Stimulated activated CD8-positive, alpha-beta memory T cell treated with anti-CD3 and anti-CD28 coated beads, Interleukin-15, amount 100 ng/mL, for 24 hours (primary cell): Measurements from ENCODE around the gene PF4V1.
"Not testable (repeated sequence)": the region's sequence is repeated elsewhere in the genome, so short reads cannot be mapped to it uniquely, and the experiment has no call there.

ENCODE experiments used
- DNase-seq: peaks from one replicate; pipeline ENCODE4 v3.0.0-alpha.2; 2020; ENCODE audit warnings: low read depth

The PF4V1 gene

DNA sequence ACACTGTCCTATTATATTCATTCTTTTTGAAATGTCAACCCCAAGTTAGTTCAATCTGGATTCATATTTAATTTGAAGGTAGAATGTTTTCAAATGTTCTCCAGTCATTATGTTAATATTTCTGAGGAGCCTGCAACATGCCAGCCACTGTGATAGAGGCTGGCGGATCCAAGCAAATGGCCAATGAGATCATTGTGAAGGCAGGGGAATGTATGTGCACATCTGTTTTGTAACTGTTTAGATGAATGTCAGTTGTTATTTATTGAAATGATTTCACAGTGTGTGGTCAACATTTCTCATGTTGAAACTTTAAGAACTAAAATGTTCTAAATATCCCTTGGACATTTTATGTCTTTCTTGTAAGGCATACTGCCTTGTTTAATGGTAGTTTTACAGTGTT is 17.7 kb downstream of the PF4V1 start:
- no peak for DNase-seq

DNA sequence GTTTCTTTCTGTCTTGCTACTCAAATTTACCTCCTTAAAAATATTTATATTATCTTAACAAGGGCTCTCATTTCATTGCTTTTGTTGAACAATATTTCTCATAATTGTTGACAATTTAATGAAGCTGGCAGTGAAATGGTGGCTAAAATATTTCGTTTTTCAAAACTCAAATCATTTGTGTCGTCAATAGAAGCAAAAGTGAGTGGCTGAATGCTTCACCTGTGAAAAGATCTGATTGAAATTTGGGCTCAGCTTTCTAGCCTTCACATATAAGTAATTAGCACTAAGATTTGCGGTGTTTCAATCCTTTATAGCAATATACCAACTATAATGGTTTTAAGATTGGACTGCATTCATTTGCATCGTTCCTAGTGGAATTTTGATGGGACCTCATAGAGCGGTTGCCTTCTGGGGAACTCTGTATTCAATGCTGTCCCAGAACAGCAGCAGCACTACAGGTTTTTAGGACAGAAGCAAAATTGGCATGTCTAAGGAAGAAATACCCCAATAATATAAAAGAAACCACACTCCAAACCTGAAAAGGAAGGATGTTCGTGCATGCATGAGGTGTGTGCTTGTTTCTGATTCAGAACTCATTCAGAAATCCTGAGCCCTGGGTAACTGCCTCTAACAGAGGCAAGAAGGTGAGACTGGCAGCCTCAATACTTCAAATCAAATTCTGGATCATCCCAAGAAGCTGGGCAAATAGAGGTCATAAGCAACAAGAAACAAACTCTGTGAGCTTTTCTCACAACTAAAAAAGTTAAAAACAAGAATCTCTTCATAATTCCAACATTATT is 18.6 kb downstream of the PF4V1 start:
- no peak for DNase-seq

DNA sequence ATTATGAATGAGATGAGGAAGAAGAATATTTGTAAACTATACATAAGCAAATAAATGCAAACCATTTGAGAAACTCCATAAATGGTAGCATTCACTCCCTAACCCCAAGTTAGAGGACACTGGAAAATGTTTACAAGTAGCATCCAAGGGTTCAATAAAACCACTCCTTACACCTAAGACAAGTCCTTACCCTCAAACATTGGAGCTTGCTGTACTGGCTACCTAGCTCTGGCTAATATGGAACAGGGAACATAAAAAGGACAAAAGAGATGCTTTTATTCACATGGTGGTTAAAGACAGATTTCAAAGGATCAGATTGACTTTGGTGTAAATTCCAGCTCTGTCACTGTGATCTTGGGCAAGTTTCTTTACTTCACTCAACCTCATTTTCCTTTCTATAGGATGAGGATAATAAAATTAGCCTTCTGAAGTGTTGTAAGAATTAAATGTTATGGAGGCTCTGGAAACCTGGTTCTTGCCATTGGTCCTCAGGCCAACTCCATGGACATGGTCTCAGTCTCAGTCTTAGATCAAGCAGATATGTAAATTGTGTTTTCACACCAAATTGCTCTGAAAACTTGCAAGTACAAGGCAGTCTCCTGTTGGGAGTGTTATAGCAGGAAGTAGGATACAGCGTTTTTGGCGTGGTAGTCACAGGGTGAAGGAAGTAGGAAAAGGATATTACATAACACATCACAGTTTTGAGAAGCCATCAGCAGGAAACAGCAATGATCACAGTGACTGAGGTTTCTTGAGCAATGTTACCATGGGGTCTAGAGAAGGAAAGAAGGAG is 19.4 kb downstream of the PF4V1 start:
- DNase-seq, result no peak

DNA sequence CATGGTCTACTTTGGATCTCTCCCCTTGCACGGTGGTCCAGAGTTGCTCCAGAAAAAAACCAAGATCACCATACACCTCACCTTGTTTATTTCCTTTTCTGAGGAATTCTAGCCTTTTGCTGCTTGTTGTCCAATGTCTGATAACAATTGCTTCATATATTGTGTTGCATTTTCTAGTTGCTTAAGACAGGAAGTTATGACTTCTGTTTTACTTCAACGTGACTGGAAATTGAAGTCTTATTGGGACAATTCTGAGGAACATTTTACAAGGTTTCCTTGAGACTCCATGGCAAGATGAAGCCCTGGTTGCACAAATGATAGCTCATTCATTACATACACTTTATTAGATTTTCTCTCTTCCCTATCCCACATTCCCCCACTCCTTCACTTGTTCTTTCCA is 21.3 kb downstream of the PF4V1 start:
- DNase-seq, result no peak

DNA sequence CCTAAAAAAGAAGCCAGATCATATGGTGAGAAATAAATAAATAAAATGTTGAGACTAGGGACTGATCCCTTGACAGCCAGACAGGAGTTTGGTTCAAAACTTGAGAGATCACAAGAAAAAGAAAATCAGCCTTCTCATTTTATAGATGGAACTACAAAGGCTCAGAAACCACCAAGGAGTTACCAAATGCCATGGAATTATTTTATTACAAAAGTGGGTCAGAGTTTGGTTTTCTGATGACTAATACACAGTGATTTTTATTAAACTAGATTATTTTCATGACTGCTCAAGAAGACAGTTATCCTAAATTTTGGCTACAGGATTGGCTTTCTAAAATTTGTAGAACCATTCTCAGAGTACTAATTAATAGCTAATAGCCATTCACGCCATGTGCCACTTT is 22.3 kb downstream of the PF4V1 start:
- no peak for DNase-seq

DNA sequence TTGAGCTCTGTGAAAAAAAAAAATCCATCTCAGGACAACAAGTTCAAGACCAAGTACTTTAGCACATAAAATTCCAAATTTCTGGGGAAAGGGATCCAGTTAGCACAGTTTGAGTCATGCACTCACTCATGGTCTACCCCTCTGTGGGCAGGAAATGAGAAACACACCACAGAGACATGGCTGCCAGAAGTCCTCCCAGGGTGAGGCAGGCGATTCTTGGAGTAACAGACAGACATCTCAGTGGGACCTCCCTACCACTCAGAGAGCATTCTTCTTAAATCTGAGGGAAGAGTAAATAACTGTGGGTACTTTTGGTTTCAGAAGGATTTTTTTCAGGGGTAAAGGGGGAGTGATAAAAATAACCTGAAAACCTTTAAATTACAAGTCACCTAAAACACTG is 30.2 kb downstream of the PF4V1 start:
- DNase-seq, result no peak

DNA sequence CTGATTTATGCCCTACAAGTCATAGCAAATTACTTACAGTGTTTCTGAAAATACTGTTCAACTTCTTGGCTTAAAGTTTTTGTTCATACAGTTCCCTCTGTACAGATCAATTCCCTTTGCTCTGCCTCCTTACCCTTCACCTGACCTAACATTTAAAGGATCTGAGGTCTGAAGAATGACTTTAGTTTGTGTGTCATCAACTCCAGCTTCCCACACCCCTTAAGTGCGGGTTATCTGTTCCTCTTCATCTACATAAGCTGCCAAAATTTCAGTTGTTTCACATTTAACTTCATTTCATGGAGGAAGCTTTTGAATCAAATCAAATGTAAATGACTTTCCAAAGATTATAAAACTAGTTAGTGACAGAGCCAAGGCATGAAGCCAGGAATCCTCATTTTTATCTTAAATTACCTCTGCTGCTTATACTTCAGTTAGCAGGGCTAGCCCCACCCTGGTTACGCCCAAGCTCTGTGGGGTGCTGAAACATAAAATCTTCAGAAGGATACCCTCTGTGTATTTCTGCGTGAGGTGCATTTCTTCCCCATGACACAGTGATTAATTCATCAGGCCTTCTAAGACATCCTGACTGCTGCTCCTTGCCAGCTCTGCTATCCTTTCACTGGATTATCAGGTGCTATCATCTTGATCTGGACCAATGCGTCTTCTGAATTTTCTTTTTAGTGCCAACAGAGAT is 32.6 kb downstream of the PF4V1 start:
- no peak for DNase-seq

DNA sequence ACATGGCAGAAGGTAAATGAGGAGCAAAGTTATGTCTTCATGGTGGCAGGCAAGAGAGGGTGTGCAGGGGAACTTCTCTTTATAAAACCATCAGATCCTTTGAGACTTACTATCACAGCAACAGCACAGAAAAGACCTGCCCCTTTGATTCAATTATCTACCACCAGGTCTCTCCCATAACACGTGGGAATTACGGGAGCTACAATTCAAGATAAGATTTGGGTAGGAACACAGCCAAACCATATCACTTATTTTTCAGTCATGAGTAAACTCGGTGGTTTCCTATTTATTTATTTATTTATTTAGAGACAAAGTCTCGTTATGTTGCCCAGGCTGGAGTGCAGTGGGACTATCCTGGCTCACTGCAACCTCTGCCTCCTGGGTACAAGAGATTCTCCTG is 38.2 kb downstream of the PF4V1 start:
- no peak for DNase-seq

DNA sequence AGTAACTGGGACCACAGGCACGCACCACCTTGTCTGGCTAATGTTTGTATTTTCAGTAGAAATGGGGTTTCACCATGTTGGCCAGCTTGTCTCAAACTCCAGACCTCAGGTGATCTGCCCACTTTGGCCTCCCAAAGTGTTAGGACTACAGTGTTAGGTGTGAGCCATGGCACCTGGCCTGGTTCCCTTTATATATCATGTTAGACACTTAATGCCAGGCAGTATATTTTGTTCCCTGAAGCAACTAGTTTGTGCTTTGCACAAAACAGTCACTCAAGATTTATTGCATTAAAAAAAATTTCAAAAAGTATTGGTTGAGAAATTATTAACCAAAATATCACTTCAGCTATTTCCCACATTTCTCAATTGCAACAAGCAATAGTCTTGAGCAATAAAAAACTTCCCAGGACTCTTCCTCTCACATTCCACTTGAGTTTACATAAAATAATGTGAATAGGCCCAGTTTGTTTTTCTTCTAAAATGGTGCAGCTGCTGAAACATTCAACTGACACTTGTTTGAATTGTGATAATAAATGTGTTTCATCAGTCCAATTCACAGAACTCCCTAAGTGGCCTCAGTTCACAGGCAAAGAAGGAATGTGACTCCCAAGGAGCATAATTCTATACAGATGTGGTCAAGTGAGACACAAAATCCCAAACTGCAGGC is 38.8 kb downstream of the PF4V1 start:
- DNase-seq, result no peak

DNA sequence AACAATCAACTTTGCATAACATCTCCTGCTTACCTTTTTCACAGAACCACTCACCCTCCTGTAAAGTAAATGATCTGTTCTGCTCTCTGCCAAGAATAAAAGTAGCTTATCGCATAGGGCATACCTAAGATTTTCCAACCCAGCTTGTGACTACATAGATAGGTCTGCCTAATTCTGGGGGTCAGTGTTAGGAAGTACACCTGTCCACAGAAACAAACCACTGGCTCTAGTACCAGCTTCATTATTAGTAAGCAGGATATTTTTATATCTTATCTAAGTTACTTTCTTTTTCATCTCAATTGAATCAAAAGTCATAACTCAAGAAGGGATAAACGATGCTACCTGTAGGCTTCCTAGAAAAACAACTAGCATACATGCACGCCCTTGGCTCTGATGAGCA is 39.9 kb downstream of the PF4V1 start:
- no peak for DNase-seq

DNA sequence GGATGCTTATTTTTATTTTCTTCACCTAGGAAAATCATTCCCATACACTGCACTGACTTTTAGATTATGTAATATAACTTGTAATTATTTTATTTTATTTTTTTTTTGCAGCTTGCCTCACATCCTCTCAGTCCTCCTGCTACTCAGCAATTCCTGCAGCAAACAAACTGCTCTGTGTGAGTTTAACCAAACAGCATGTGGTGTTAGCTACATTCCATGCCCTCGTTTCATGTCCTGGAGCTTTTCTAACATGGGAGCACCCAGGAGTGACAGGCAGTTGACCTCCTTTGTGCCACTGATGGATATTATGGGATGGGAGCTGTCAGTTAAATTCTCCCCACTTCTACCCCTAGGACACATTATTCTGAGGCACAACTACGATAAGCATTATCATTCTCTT is 40.9 kb downstream of the PF4V1 start:
- DNase-seq, result no peak

DNA sequence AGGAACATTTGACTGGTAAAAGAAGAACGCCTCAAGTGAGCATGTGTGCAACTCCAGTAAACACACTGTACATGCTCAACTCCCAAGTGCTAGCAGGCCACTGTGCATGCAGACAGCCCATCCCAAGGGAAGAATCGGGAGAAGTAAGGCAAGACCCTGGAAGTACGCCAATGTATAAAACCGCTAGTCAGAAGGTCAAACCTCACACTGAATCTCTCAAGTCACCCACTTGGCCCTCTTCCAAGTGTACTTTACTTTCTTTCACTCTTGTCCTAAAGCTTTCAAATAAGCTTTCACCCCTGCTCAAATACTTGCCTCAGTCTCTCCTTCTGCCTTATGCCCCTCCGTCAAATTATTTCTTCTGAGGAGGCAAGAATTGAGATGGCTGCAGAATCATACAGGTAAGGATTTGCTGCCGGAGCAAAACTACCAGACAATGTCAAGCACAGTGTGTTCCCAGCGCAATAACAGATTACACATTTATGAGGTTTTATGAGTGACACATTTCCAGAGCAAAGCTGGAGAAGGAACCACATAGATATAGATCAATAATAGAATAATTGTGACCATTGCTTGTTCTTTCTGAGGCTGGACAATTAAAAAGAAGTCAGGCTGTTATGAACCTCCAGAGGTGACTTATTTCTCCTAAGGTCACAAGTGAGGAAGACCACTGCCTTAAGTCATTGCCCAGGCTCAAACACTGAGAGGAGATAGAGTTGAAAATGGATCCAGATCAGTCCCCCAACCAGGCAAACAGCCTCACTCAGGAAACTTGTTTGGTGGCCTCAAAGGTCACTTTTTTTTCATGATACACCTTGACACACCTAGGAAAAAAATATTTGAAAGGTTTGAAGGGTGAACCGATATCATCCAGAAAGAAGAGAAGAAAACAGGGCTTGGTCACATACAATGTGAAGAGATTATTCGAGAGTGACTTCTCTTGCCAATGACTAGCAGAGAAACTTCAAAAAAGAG is 42.4 kb downstream of the PF4V1 start:
- no peak for DNase-seq

DNA sequence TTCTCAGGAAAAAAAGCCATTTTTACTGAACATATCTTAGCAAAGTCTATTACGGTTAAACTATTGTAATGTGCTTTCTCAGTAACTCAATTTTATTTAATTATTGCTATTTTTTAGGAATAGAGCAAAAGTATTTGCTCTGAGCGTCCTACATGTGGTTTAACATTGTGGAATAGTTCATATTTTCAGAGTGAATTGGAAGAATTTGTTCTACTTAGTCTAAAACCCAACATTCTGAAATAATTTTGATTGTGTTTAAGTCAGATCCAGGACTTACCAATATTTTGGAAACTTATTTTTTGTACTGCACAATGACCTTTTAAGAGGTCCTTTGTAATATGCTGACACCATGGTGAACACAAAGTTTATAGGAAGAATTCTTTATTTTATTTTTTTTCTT is 43.3 kb downstream of the PF4V1 start:
- DNase-seq, result no peak

DNA sequence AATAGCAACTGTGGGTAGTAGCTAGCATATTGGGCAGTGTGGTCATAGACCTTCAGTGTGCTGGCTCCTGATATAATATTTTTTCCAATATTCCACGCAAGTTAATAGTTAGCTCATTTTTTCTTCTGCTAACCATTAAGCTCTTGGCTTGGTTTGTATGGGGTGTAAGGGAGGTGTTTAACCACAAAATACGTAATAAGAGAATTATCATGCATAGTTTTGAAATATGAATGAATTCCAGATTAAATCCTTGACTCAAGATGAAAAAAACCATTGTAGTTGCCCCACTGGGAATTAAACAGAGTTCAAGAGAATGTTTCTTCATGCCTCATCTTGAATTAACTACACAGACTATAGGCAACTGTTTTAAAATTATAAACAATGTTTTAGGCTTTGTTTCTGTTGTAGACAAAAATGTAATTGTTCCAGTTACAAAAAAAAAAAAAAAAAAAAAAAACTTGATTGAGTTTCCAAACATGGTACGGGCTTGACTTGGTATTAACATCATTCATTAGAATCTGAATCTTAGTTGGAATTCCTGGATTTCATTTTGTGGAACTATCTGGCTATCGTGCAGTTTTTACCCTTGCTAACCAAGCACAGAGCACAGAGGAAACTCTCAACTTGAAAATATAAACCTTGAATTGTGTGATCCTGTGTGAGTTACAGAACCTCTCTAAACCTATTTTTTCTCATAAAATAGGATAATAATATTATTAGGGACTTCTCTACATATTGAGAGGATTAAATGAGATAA is 44.5 kb downstream of the PF4V1 start:
- no peak for DNase-seq

DNA sequence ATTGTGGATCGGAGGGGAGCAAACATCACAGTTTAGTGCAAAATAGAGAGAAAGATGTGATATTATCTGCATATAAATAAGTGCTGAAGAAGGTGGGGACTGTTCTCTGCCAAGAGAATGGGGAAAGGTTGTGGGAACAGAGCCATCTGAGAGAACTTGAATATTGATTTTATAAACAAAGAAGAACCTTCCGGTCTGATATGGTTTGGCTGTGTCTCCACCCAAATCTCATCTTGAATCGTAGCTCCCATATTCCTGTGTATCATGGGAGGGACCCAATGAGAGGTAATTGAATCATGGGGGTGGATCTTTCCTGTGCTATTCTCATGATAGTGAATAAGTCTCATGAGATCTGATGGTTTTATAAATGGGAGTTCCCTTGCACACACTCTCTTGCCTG is 46.2 kb downstream of the PF4V1 start:
- not testable (repeated sequence) for DNase-seq

DNA sequence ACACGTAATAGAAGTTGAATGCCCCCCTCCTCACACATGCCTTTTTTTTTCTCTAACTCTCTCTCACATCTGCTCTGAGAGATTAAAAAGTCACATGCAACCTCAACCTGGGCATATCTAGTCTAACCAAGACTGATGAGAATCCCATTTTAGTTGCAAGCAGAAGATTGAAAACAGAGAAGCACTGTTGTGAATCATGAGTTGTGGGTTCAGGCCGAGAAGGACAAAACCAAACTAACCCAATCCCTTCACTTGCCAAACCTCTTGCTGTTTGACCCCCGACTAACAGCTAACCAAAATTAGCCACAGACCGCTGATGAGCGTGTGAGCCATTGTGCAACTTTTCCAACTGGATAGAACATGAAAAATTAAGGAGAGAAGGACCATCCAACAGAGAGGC is 47.9 kb downstream of the PF4V1 start:
- DNase-seq, result no peak

DNA sequence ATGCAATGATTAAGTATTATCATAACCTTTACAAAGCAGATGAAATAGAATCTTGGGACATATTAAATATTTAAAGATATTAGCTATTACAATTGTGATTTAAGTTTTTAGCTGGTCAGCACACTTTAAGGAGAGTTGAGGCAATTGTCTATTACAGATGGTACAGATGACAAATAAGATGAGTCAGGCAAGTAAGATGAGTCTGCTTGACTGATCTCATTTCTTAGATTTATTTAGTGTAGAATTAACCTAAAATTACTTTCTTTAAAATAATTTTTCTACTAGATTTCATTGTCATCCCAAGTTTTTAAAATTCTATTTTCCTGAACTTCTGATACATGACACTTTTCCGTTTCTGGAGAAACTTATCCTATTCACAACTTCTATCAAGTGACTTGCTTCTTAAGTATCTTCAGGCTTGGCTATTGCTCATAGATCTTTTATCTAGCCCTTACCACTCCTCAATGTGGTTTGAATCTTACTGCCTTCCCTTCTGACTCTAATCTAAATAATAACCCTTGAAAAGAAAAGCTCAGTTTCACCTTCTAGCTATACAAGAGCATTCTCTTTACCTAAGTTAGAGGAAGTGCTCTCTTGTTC is 49.0 kb downstream of the PF4V1 start:
- no peak for DNase-seq

DNA sequence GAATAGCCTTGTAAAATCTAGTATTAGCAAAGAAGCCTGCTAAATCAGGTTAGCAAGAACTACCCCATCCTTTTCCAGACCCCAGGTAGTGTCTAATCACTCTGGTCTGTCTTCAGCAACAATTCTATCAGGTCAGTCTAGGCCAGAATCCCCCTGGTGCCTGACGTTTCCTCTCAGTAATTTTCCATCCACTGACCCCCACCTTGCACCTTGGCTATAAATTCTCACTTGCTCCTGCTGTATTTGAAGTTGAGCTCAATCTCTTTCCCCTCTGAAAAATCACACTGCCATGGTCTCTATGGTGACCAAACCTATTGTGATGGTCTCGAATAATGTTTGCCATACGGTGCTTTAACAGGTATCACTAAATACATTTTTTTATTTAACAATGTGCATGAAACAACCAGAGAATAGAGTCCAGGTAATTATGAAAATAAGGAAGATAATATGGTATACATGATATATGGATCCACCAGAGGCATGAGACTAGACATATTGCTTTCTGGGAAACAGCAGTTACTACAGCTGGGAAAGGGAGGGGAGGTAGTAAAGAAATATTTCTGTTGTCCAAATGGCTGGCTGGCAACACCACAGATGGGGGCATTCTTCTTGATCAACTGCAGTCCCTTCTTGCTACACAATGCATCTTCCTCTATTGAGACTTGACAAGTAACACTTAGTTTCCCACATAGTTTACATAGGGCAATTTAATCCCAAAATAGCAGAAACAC is 49.9 kb downstream of the PF4V1 start:
- no peak for DNase-seq
